Loucy (cell line): Measurements from ENCODE around the gene EMP1.

Experiments used
- H2AFZ ChIP-seq: fragments of 200-600 bp; sonication (generic); 2 replicates; pipeline ENCODE4 v1.6.0; 2016; ENCODE audit warnings: antibody characterized with exemption, mild to moderate bottlenecking, low read length, moderate library complexity
- H3F3A ChIP-seq: fragments of 200-600 bp; 2 replicates; pipeline ENCODE4 v1.6.0; 2016; ENCODE audit warnings: antibody characterized with exemption, low read depth, mild to moderate bottlenecking
- H3K27me3 ChIP-seq: fragments of 200-600 bp; sonication (generic); 2 replicates; pipeline ENCODE4 v1.6.1; 2014; ENCODE audit warnings: low read length, mild to moderate bottlenecking; ENCODE audit not compliant: insufficient read depth, poor library complexity, severe bottlenecking
- H3K36me3 ChIP-seq: fragments of 200-600 bp; sonication (generic); 2 replicates; pipeline ENCODE4 v1.6.1; 2016; ENCODE audit warnings: low read length; ENCODE audit not compliant: insufficient read depth
- H3K4me1 ChIP-seq: fragments of 200-600 bp; sonication (generic); 2 replicates; pipeline ENCODE4 v1.5.1; 2014; ENCODE audit warnings: low read length, mild to moderate bottlenecking; ENCODE audit not compliant: insufficient read depth, poor library complexity, severe bottlenecking
- H3K4me2 ChIP-seq: fragments of 200-600 bp; sonication (generic); 2 replicates; pipeline ENCODE4 v1.6.0; 2014; ENCODE audit warnings: antibody characterized with exemption, low read length, low read depth, mild to moderate bottlenecking; ENCODE audit not compliant: poor library complexity, severe bottlenecking
- H3K4me3 ChIP-seq: fragments of 200-600 bp; sonication (generic); 2 replicates; pipeline ENCODE4 v1.5.1; 2014; ENCODE audit warnings: low read length, mild to moderate bottlenecking, mixed read lengths; ENCODE audit not compliant: poor library complexity, severe bottlenecking
- H3K79me2 ChIP-seq: fragments of 200-600 bp; sonication (generic); 2 replicates; pipeline ENCODE4 v1.6.1; 2014; ENCODE audit warnings: low read length; ENCODE audit not compliant: insufficient read depth
- H3K9ac ChIP-seq: fragments of 200-600 bp; sonication (generic); 2 replicates; pipeline ENCODE4 v1.6.0; 2014; ENCODE audit warnings: mild to moderate bottlenecking, low read depth, low read length, moderate library complexity; ENCODE audit not compliant: poor library complexity, severe bottlenecking
- H3K9me2 ChIP-seq: fragments of 200-600 bp; sonication (generic); replicated peaks from 2 replicates; pipeline ENCODE4 v1.6.1; 2016; ENCODE audit warnings: low read depth, low read length, mixed read lengths
- H3K9me3 ChIP-seq: fragments of 200-600 bp; sonication (generic); 2 replicates; pipeline ENCODE4 v1.6.1; 2014; ENCODE audit warnings: mild to moderate bottlenecking, antibody characterized with exemption, low read length, low read depth; ENCODE audit not compliant: insufficient read depth
- H4K20me1 ChIP-seq: fragments of 200-600 bp; sonication (generic); 2 replicates; pipeline ENCODE4 v1.6.0; 2014; ENCODE audit warnings: antibody characterized with exemption, low read length, mild to moderate bottlenecking; ENCODE audit not compliant: insufficient read depth, poor library complexity, severe bottlenecking
- CTCF ChIP-seq: fragments of 200-600 bp; sonication (generic); conservative IDR thresholded peaks from 2 replicates; pipeline ENCODE4 v1.5.1; 2014; ENCODE audit warnings: mild to moderate bottlenecking, antibody characterized with exemption, low read length
- EZH2phosphoT487 ChIP-seq: fragments of 200-600 bp; IDR thresholded peaks from 2 replicates; pipeline ENCODE4 v1.6.1; 2018; ENCODE audit warnings: antibody characterized with exemption, mild to moderate bottlenecking, moderate library complexity, borderline replicate concordance

Gene EMP1

DNA sequence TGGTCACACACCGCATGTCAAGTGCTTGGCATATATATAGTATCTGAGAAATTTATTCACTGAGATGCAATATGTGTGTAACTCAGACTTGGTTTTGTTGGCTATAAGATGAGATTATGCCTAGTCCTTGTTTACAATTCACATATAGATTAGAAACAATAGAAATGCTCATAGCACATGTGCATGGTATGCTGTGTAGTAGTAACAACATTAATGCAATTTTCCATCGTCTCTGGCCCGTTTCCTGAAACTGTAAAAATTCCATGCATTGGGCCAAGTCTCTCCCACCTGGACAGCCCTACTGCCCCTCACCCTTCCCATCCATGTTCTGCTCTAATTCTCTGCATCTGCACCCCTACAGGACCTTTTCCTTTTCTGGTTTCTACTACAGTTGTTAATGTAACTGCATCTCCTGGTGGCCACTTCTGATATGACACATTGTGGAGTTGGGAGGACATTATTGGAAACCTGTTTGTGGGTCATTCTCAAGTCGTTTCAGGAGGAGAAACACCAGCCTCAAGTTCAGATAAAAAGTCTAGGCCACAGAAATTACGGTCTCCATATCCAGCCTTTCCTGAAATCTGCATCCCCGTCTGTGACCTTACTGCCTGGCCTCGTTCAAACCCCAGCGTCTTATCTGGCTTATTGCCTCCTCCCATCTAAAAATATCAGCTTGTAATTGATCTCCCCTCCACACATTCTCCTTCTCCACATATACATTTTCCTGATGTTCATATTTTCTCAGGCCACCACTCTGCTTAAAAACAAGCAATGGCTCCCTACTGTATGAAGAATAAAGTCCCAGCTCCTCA is 37.5 kb downstream of the EMP1 start:
- no peak overlapping the region for H2AFZ ChIP-seq
- no peaks in the 10 kb centered on the region for H3K79me2 ChIP-seq
- no peaks in the 10 kb centered on the region for H3K4me1 ChIP-seq
- no peaks in the 10 kb centered on the region for H3K36me3 ChIP-seq
- no peaks in the 10 kb centered on the region for H3K9me2 ChIP-seq
- H3K4me3 ChIP-seq: no peak overlapping the region
- H3K9me3 ChIP-seq: no peaks in the 10 kb centered on the region
- H3K4me2 ChIP-seq: no peak overlapping the region
- no peak overlapping the region for H3K9ac ChIP-seq
- H3K27me3 ChIP-seq: no peaks in the 10 kb centered on the region
- no peaks in the 10 kb centered on the region for H4K20me1 ChIP-seq
- TF ChIP-seq CTCF (peak; percentile 92), EZH2phosphoT487 (no peak)
- no peaks in the 10 kb centered on the region for H3F3A ChIP-seq

GRCh38 chr12:13238204-13238603 is 41.7 kb downstream of the EMP1 start:
- TF ChIP-seq EZH2phosphoT487 (no peak), CTCF (no peak)
- Histone ChIP-seq H2AFZ (no peak overlapping the region), H3K27me3 (no peaks in the 10 kb centered on the region), H3K9ac (no peak overlapping the region), H3K9me3 (no peaks in the 10 kb centered on the region), H3K9me2 (no peaks in the 10 kb centered on the region), H4K20me1 (no peaks in the 10 kb centered on the region), H3K4me3 (no peak overlapping the region), H3K79me2 (no peaks in the 10 kb centered on the region), H3K4me1 (no peaks in the 10 kb centered on the region), H3K36me3 (no peaks in the 10 kb centered on the region), H3K4me2 (no peak overlapping the region), H3F3A (no peaks in the 10 kb centered on the region)

GRCh38 chr12:13241833-13242488 is 45.4 kb downstream of the EMP1 start:
- no peaks in the 10 kb centered on the region for H3K79me2 ChIP-seq
- peaks cover 8% of the 10 kb centered on the region for H3K27me3 ChIP-seq
- no peaks in the 10 kb centered on the region for H3K4me1 ChIP-seq
- H4K20me1 ChIP-seq: no peaks in the 10 kb centered on the region
- no peak overlapping the region for H3K9ac ChIP-seq
- H3K9me3 ChIP-seq: no peaks in the 10 kb centered on the region
- no peak overlapping the region for H3K4me3 ChIP-seq
- no peaks in the 10 kb centered on the region for H3K36me3 ChIP-seq
- H2AFZ ChIP-seq: no peak overlapping the region
- no peaks in the 10 kb centered on the region for H3F3A ChIP-seq
- no peak for TF ChIP-seq EZH2phosphoT487
- TF ChIP-seq CTCF: no peak
- no peaks in the 10 kb centered on the region for H3K9me2 ChIP-seq
- H3K4me2 ChIP-seq: no peak overlapping the region
